NB4 (cell line): ENCODE measurements around the gene ZFAND3.

Source experiments
- DNase-seq: peaks from one replicate; pipeline ENCODE4 v3.0.0; 2010; ENCODE audit warnings: low read depth
- H3K4me3 ChIP-seq: one replicate; pipeline ENCODE4 v1.5.1; 2011; ENCODE audit warnings: mild to moderate bottlenecking, low read depth, low read length, moderate library complexity
- CTCF ChIP-seq: IDR thresholded peaks from one replicate; pipeline ENCODE4 v1.5.1; 2012; ENCODE audit warnings: low read depth, low read length
- MYC ChIP-seq: IDR thresholded peaks from 2 replicates; pipeline ENCODE4 v1.6.1; 2011; ENCODE audit warnings: low read depth, low read length
- POLR2A ChIP-seq: IDR thresholded peaks from 2 replicates; pipeline ENCODE4 v1.6.1; 2011; ENCODE audit warnings: mild to moderate bottlenecking; ENCODE audit not compliant: insufficient read length; ENCODE audit errors: extremely low read depth
- TF ChIP-seq, protein P1 (sequence below): IDR thresholded peaks from 2 replicates; pipeline ENCODE4 v1.6.1; 2011; ENCODE audit warnings: low read depth, low read length

ZFAND3 gene

GRCh38 chr6:38159596-38159995, 340.1 kb downstream of the ZFAND3 start:
- H3K4me3 ChIP-seq: no peak overlapping the region
- DNase-seq: peak; percentile 43
- TF ChIP-seq, protein P1, sequence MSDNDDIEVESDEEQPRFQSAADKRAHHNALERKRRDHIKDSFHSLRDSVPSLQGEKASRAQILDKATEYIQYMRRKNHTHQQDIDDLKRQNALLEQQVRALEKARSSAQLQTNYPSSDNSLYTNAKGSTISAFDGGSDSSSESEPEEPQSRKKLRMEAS: no peak

- TF ChIP-seq POLR2A (no peak), CTCF (no peak), MYC (no peak)
- TF ChIP-seq, protein P1: no peak
- no peak for DNase-seq
- no peak overlapping the region for H3K4me3 ChIP-seq
Measured at GRCh38 chr6:38160831-38161230, 341.3 kb downstream of the ZFAND3 start.

DNA sequence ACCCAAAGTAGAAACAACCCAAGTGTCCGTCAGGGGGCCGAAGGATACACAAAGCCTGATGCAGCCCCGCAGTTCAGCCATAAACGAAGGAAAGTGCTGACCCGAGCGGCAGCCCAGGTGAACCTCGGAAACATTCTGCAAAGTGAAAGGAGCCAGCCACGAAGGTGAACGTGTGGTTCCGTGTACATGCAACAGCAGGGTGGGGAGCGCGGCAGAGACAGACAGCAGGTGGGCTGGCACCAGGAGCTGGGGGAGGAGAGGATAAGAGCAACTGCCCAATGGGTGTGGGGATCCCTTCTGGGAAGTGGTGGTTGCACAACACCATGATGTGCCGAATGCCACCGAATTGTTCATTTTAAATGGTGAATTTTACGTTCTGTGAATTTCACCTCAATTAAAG, 341.8 kb downstream of the ZFAND3 start:
- no peak for DNase-seq
- TF ChIP-seq POLR2A: no peak
- no peak for TF ChIP-seq CTCF
- TF ChIP-seq, protein P1: no peak
- TF ChIP-seq MYC: no peak

DNA sequence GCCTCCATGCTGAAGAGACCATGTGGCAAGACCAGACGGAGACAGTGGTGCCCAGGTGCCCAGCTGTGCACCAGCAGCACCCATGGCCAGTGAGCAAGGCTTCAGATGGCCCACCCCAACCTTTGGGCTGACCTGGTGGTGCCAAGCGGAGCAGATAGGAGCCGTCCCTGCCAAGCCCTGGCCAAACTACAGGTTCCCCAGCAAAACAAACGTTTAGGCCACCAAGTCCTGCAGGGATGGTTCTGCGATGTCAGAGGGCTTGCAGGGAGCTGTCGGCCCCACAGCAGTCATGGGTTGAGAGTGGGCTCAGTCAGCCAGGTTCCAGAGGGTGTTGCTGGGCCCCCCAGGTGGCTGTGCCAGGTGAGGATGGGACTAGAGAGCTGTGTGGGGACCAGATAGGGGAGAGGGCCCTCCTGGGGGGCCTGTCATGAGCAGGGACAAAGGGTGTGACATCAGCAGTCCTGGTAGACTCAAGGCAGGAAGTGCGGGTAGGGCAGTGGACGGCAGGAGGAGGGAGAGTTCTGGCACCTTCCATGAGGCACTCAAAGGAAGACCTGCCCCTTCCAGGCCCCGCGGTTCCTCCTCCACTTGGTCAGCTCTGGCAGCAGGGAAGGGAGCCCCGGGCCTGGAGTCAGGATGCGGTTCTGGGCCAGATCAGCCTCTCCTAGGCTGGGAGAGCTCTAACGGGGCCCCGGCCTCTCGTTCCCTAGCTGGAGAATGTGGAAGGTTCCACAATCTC, 342.4 kb downstream of the ZFAND3 start:
- no peak for TF ChIP-seq CTCF
- no peak for TF ChIP-seq POLR2A
- TF ChIP-seq, protein P1: no peak
- TF ChIP-seq MYC: no peak
- no peak overlapping the region for H3K4me3 ChIP-seq
- no peak for DNase-seq

More for the DNA sequence above, 341.8 kb downstream of the ZFAND3 start:
- H3K4me3 ChIP-seq: no peak overlapping the region

GRCh38 chr6:38162493-38163185, 343.1 kb downstream of the ZFAND3 start:
- no peak overlapping the region for H3K4me3 ChIP-seq
- TF ChIP-seq POLR2A (no peak), MYC (no peak), CTCF (no peak)
- TF ChIP-seq, protein P1: no peak
- no peak for DNase-seq
